K562 (cell line): ENCODE results near the gene ARHGEF12. TPM values are rescaled to one million over a fixed set of nuclear protein-coding genes. Genes with fewer than 3 reads are reported as not detected.

Experiments
- ATAC-seq: fragments of 200-7000 bp; cut with Tn5 transposase; 3 replicates; pipeline ENCODE4 v1.9.1; 2020; ENCODE audit warnings: moderate library complexity
- BruUV-seq: library from RNA; stranded (reverse); fragments of 400-500 nt; replicated peaks from 2 replicates; lab custom pipeline; 2021; lab: Mats Ljungman, UMichigan
- CTCF ChIA-PET: fragments of 300-600 bp; formaldehyde crosslinking; extraction: SDS; loops from one replicate; lab custom pipeline; 2021; ENCODE audit warnings: low intra/inter-chr PET ratio; lab: Yijun Ruan, JAX
- POLR2A ChIA-PET: fragments of 300-600, 350-650 bp; sonication (Branson Sonifier 250); formaldehyde crosslinking; extraction: SDS; loops from one replicate; lab custom pipeline; 2021; ENCODE audit warnings: antibody characterized with exemption, inconsistent platforms; lab: Yijun Ruan, JAX
- DNase-seq, 4 experiments: peaks; one replicate each; pipeline versions ENCODE4 v3.0.0 to v3.0.0-alpha.2; 2011 to 2018; ENCODE audit warnings: low spot score in 3 of 4, mixed read lengths in 3 of 4; ENCODE audit errors: extremely low read depth in 1 of 4
- FAIRE-seq: peaks from 2 replicates; lab custom pipeline; 2011; peaks lifted over from hg19 to GRCh38; lab: Jason Lieb, UNC
- H2AFZ ChIP-seq: 2 replicates; pipeline ENCODE4 v1.6.0; 2011; ENCODE audit warnings: low read depth, low read length, control low read depth, inconsistent platforms
- H3K27ac ChIP-seq: fragments of 200-600 bp; 3 replicates; pipeline ENCODE4 v1.8.0; 2011; ENCODE audit warnings: low read depth, mild to moderate bottlenecking, control low read depth, inconsistent platforms, low read length, moderate library complexity, mixed read lengths; ENCODE audit errors: extremely low read depth
- H3K27me3 ChIP-seq, 2 experiments: fragments of 300-600 bp in 1 of 2; 2 replicates in 1 of 2; 3 replicates in 1 of 2; pipeline versions ENCODE4 v1.6.0 to v1.8.0; 2011; ENCODE audit warnings: inconsistent platforms in 2 of 2, low read length in 2 of 2, mild to moderate bottlenecking in 1 of 2, mixed read lengths in 1 of 2, moderate library complexity in 1 of 2; ENCODE audit not compliant: control insufficient read depth in 2 of 2, insufficient read depth in 2 of 2
- H3K36me3 ChIP-seq: fragments of 300-600 bp; 3 replicates; pipeline ENCODE4 v1.8.0; 2011; ENCODE audit warnings: mild to moderate bottlenecking, low read length, inconsistent platforms; ENCODE audit not compliant: control insufficient read depth, insufficient read depth
- H3K4me1 ChIP-seq, 2 experiments: fragments of 200-600 bp in 1 of 2; replicated peaks in 1 of 2; 2 replicates in 1 of 2; 3 replicates in 1 of 2; pipeline versions ENCODE4 v1.5.1 to v1.8.0; 2011; ENCODE audit warnings: inconsistent platforms in 2 of 2, low read length in 2 of 2, mild to moderate bottlenecking in 1 of 2, mixed read lengths in 1 of 2, moderate library complexity in 1 of 2; ENCODE audit not compliant: control insufficient read depth in 2 of 2, insufficient read depth in 2 of 2
- H3K4me2 ChIP-seq: 2 replicates; pipeline ENCODE4 v1.6.1; 2011; ENCODE audit warnings: low read length, control low read depth, inconsistent platforms, mixed read lengths; ENCODE audit not compliant: insufficient read depth
- H3K4me3 ChIP-seq: fragments of 200-600 bp; sonication (generic), shearing (Covaris generic); 2 replicates; pipeline ENCODE4 v1.5.1; 2016; ENCODE audit warnings: control low read depth, inconsistent platforms
- H3K79me2 ChIP-seq: fragments of 200-600 bp; 3 replicates; pipeline ENCODE4 v1.8.0; 2011; ENCODE audit warnings: low read length, inconsistent platforms; ENCODE audit not compliant: control insufficient read depth, insufficient read depth
- H3K9ac ChIP-seq, 2 experiments: 2 replicates each; pipeline versions ENCODE4 v1.6.0 to v1.6.1; 2011; ENCODE audit warnings: low read depth in 2 of 2, low read length in 2 of 2, control low read depth in 1 of 2, inconsistent platforms in 1 of 2, mild to moderate bottlenecking in 1 of 2, mixed read lengths in 1 of 2; ENCODE audit not compliant: insufficient read depth in 1 of 2
- H3K9me1 ChIP-seq: one replicate; pipeline ENCODE4 v1.6.0; 2011; ENCODE audit warnings: inconsistent platforms, mild to moderate bottlenecking, low read length, moderate library complexity; ENCODE audit not compliant: control insufficient read depth, insufficient read depth
- H3K9me3 ChIP-seq: replicated peaks from 2 replicates; pipeline ENCODE4 v1.5.1; 2011; ENCODE audit warnings: low read depth, low read length, inconsistent platforms; ENCODE audit not compliant: control insufficient read depth, insufficient read depth
- H4K20me1 ChIP-seq: replicated peaks from 2 replicates; pipeline ENCODE4 v1.6.1; 2011; ENCODE audit warnings: low read length, inconsistent platforms, mixed read lengths; ENCODE audit not compliant: control insufficient read depth, insufficient read depth
- EP300 ChIP-seq: IDR thresholded peaks from 2 replicates; pipeline ENCODE4 v1.6.1; 2012; ENCODE audit warnings: low read length, improper control_type of control experiment
- HSF4 ChIP-seq: fragments of 250-450 bp; sonication (Bioruptor Pico); IDR thresholded peaks from 2 replicates; pipeline ENCODE4 v2.1.2; 2022; ENCODE audit warnings: mild to moderate bottlenecking, moderate library complexity, borderline replicate concordance
- NBN ChIP-seq: fragments of 450-650 bp; IDR thresholded peaks from 2 replicates; pipeline ENCODE4 v1.6.1; 2016; ENCODE audit warnings: low read depth, mild to moderate bottlenecking
- NFATC3 ChIP-seq: fragments of 450-650 bp; IDR thresholded peaks from 2 replicates; pipeline ENCODE4 v1.6.1; 2017; ENCODE audit warnings: mild to moderate bottlenecking
- NFE2 ChIP-seq: IDR thresholded peaks from 2 replicates; pipeline ENCODE4 v1.6.1; 2014; ENCODE audit warnings: antibody characterized with exemption, low read depth
- NONO ChIP-seq, 2 experiments: fragments of 200-400 bp in 1 of 2; fragments of 450-650 bp in 1 of 2; formaldehyde crosslinking in 1 of 2; IDR thresholded peaks; 2 replicates each; pipeline ENCODE4 v1.6.1; 2017; ENCODE audit warnings: low read depth in 2 of 2, mild to moderate bottlenecking in 2 of 2, moderate library complexity in 2 of 2, low read length in 1 of 2
- SMARCC2 ChIP-seq: fragments of 450-650 bp; IDR thresholded peaks from 2 replicates; pipeline ENCODE4 v1.6.1; 2017; ENCODE audit warnings: antibody characterized with exemption, moderate library complexity, mild to moderate bottlenecking, low read depth
- ZNF584 ChIP-seq: fragments of 200-800 bp; sonication (Bioruptor generic); IDR thresholded peaks from 2 replicates; pipeline ENCODE4 v1.6.1; 2016; ENCODE audit warnings: low read depth, mild to moderate bottlenecking, missing genetic modification characterization, missing compliant biosample characterization
- WGBS: fragments of 100-300 bp; shearing (Covaris generic); methylation state at CpG from one replicate; pipeline ENCODE4 v1.1.6; 2016; ENCODE audit warnings: low coverage, mixed read lengths; ENCODE audit not compliant: insufficient coverage; ENCODE audit errors: missing lambda C conversion rate; 5-methylcytosine and 5-hydroxymethylcytosine counted together
- in situ Hi-C: fragments of 300-500 bp; cut with MboI; formaldehyde crosslinking; loops from 4 replicates; pipeline ENCODE4 v1.15.0; 2018; ENCODE audit warnings: inconsistent platforms, mixed read lengths
- intact Hi-C: fragments of 100-400 bp; cut with micrococcal nuclease; formaldehyde crosslinking; loops from 2 replicates; pipeline ENCODE4 v1.14.2; 2022
- polyA plus RNA-seq, 8 experiments: library from polyadenylated mRNA; depleted of rRNA in 4 of 8; stranded (reverse) in 5 of 8; unstranded in 3 of 8; fragments of >200 nt; fragmentation: Nextera tagmentation in 2 of 8; fragmentation: Illumina TruSeq in 1 of 8; extraction: Ambion mirVana in 2 of 8; extraction: Trizol in 1 of 8; gene quantifications; 2 replicates each; pipeline versions ENCODE4 v1.2.1 to v1.2.3, GENCODE V29; 2011 to 2014; ENCODE audit warnings: inconsistent platforms in 1 of 8, missing spikeins in 1 of 8
- total RNA-seq, 7 experiments: library from RNA; depleted of rRNA in 6 of 7; stranded (reverse); fragments of >200 nt in 6 of 7; fragmentation: Illumina TruSeq in 2 of 7; extraction: Trizol in 2 of 7; gene quantifications; 2 replicates each; pipeline versions ENCODE4 v1.2.1 to v1.2.3, GENCODE V29; 2011 to 2021; ENCODE audit warnings: low replicate concordance in 1 of 7
- TF ChIP-seq, protein P1 (sequence below): sonication (generic); formaldehyde crosslinking; IDR thresholded peaks from 2 replicates; pipeline ENCODE4 v1.8.1; 2023; ENCODE audit warnings: mild to moderate bottlenecking, missing genetic modification reagents
- TF ChIP-seq, protein P2 (sequence below): fragments of 250-450 bp; sonication (Bioruptor Pico); IDR thresholded peaks from 2 replicates; pipeline ENCODE4 v1.8.0; 2021; ENCODE audit warnings: mild to moderate bottlenecking, moderate library complexity
- TF ChIP-seq, protein P3 (sequence below): IDR thresholded peaks from 3 replicates; pipeline ENCODE4 v1.6.1; 2011; ENCODE audit warnings: borderline replicate concordance, mild to moderate bottlenecking; ENCODE audit not compliant: insufficient read length, insufficient read depth
- TF ChIP-seq, protein P4 (sequence below), 3 experiments: fragments of 200-800 bp in 1 of 3; sonication (Bioruptor generic) in 1 of 3; sonication (generic) in 1 of 3; formaldehyde crosslinking in 1 of 3; IDR thresholded peaks; 2 replicates each; pipeline versions ENCODE4 v1.6.1 to v1.8.0; 2016 to 2022; ENCODE audit warnings: mild to moderate bottlenecking in 2 of 3, missing compliant biosample characterization in 2 of 3, missing genetic modification characterization in 2 of 3, missing genetic modification reagents in 1 of 3

Gene ARHGEF12
- total and polyA plus RNA-seq, 9 of the 15 experiments (the other 6 are each of a cell fraction or from before 2014, with no cell fraction given): 3.5 to 51.7 (median 29.5) TPM

DNA sequence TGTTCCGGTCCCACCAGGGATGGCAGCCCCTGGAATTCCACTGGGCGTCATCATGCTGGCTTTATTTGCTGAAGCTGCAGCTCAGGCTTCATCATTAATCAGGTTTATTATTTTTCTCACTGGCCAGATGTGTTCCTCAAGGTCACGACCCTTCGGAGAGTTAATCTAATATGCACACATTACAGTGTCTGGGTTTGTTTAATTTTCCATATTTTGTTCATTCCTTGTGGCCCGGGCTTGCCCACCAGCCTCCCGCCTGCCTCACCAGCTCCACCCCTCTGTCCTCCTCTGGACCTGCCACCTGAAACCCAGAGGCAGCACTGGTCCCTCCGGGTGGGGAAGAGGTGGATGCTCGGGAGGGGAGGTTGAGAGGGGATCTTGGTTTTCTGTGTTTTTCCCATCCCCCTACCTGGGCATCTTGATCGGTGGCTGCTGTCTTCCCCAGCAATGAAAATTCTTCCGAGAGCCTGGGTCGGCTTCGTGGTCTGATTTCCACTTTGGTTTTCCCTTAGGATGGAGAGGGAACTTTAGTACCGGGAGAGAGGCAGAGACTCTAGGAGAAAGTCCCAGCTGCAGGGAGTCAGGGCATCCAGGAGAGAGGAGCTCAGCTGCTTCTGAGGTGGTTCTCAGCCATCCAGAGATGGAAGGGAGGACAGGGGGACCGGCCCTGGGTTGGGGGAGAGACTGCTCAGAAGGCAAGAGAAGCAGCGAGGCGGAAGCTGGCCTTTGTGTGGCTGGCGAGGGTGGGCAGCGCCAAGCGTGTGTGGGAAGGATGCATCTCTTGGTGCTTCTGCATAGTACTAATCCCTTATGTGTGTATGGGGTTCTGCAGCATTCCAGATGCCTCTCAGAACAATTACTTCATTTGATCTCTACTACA, 177.5 kb downstream of the ARHGEF12 start (continued):
- TF ChIP-seq, protein P1, sequence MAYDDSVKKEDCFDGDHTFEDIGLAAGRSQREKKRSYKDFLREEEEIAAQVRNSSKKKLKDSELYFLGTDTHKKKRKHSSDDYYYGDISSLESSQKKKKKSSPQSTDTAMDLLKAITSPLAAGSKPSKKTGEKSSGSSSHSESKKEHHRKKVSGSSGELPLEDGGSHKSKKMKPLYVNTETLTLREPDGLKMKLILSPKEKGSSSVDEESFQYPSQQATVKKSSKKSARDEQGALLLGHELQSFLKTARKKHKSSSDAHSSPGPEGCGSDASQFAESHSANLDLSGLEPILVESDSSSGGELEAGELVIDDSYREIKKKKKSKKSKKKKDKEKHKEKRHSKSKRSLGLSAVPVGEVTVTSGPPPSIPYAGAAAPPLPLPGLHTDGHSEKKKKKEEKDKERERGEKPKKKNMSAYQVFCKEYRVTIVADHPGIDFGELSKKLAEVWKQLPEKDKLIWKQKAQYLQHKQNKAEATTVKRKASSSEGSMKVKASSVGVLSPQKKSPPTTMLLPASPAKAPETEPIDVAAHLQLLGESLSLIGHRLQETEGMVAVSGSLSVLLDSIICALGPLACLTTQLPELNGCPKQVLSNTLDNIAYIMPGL: no peak
- no peak for TF ChIP-seq SMARCC2
- TF ChIP-seq EP300: no peak

DNA sequence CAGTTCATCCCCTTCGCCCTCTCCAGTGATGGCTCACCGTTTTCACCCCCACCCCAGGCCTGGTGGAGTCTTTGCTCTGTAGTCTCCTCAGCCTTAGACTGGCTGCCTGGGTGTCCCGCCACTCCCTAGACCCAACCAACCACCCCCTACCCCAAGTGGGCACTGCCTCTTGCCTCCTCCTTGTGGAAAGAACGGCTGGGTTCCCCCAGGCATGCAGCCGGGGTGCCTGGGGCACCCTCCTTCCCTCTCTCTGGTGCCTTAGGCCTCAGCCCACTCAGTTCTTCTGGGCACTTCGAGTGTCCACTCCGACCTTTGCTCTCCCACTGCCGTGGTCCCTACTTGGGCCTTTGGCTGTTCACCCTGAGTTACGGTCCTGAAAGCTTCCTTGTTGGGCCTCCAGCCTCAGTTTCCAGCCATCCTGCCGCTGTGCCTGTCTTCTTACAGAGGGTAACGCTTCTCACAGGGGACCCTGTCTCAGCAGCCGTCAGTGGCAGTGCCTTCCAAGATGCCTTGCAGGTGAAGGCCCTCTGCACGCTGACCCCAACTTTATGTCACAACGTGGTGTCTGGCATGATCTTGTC, 178.4 kb downstream of the ARHGEF12 start:
- POLR2A ChIA-PET: no interaction called here
- TF ChIP-seq, protein P2, sequence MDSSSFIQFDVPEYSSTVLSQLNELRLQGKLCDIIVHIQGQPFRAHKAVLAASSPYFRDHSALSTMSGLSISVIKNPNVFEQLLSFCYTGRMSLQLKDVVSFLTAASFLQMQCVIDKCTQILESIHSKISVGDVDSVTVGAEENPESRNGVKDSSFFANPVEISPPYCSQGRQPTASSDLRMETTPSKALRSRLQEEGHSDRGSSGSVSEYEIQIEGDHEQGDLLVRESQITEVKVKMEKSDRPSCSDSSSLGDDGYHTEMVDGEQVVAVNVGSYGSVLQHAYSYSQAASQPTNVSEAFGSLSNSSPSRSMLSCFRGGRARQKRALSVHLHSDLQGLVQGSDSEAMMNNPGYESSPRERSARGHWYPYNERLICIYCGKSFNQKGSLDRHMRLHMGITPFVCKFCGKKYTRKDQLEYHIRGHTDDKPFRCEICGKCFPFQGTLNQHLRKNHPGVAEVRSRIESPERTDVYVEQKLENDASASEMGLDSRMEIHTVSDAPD: no peak
- TF ChIP-seq NFATC3: no peak
- no peak for TF ChIP-seq NONO (IDR thresholded peaks at IDR 0.05; ENCODE audit: low read depth in 2 of 2, low read length in 1 of 2)
- no peak for TF ChIP-seq NBN
- TF ChIP-seq, protein P3, sequence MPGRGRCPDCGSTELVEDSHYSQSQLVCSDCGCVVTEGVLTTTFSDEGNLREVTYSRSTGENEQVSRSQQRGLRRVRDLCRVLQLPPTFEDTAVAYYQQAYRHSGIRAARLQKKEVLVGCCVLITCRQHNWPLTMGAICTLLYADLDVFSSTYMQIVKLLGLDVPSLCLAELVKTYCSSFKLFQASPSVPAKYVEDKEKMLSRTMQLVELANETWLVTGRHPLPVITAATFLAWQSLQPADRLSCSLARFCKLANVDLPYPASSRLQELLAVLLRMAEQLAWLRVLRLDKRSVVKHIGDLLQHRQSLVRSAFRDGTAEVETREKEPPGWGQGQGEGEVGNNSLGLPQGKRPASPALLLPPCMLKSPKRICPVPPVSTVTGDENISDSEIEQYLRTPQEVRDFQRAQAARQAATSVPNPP: no peak
- TF ChIP-seq ZNF584 (CRISPR knock-in tag): no peak
- TF ChIP-seq HSF4 (CRISPR knock-in tag): no peak
- no peak for TF ChIP-seq NFE2
- TF ChIP-seq, protein P4, sequence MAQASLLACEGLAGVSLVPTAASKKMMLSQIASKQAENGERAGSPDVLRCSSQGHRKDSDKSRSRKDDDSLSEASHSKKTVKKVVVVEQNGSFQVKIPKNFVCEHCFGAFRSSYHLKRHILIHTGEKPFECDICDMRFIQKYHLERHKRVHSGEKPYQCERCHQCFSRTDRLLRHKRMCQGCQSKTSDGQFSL (CRISPR knock-in tag; IDR thresholded peaks at IDR 0.05): no peak
- TF ChIP-seq, protein P4 (tag; IDR thresholded peaks at IDR 0.05): no peak

More for the DNA sequence above, 178.4 kb downstream of the ARHGEF12 start:
- no peak overlapping the region for H3K4me3 ChIP-seq
- DNase-seq: no peak
- H3K4me1 ChIP-seq: peaks cover 0 to 19% of the 10 kb centered on the region in 2 experiments; a peak in 2 of 5 replicates
- 0% methylated on average over 13 of the region's 14 CpGs for WGBS
- no peak overlapping the region for H3K4me2 ChIP-seq
- intact Hi-C loops (loop anchor here (5.0 kb wide), 2 partner anchors 438 to 1993 kb away; no protein-coding TSS in a partner anchor), in situ Hi-C loops (no loop called here)
- CTCF ChIA-PET: no interaction called here
- H3K79me2 ChIP-seq: no peaks in the 10 kb centered on the region
- H3K9ac ChIP-seq: no peak overlapping the region; a peak in 1 of 4 replicates
- no peak overlapping the region for H2AFZ ChIP-seq
- H4K20me1 ChIP-seq: peaks cover 33% of the 10 kb centered on the region
- ATAC-seq: no peak
- no TSS peak for BruUV-seq
- H3K9me3 ChIP-seq: no peaks in the 10 kb centered on the region
- peaks cover 38 to 81% of the 10 kb centered on the region in 2 experiments; a peak in 4 of 5 replicates for H3K27me3 ChIP-seq
- H3K36me3 ChIP-seq: no peaks in the 10 kb centered on the region
- no peak for FAIRE-seq
- no peak overlapping the region for H3K27ac ChIP-seq
- no peaks in the 10 kb centered on the region for H3K9me1 ChIP-seq
